Right hindlimb (tissue), 1 donor: Measurements from ENCODE around the gene KRT80.

Experiments used
- DNase-seq: peaks from one replicate; pipeline ENCODE4 v3.0.0-alpha.2; 2018

KRT80 gene

GRCh38 chr12:52210186-52210924 is 18.5 kb upstream of the KRT80 start:
- DNase-seq, result peak; percentile 39

GRCh38 chr12:52209321-52209720 is 17.5 kb upstream of the KRT80 start:
- peak; percentile 11 for DNase-seq

GRCh38 chr12:52208424-52209165 is 16.8 kb upstream of the KRT80 start:
- DNase-seq, result peak; percentile 13

GRCh38 chr12:52207895-52208294 is 16.1 kb upstream of the KRT80 start:
- DNase-seq, result peak; percentile 76

- peak; percentile 12 for DNase-seq
These were observed 15.3 kb upstream of the KRT80 start for GRCh38 chr12:52207106-52207505.

GRCh38 chr12:52206304-52207040 is 14.7 kb upstream of the KRT80 start:
- DNase-seq, result peak; percentile 35

- peak; percentile 11 for DNase-seq
These were observed 13.9 kb upstream of the KRT80 start for GRCh38 chr12:52205612-52206303.

GRCh38 chr12:52204931-52205505 is 13.2 kb upstream of the KRT80 start:
- DNase-seq, result peak; percentile 9

- peak; percentile 7 for DNase-seq
These were observed 12.5 kb upstream of the KRT80 start for GRCh38 chr12:52204095-52204930.

- DNase-seq, result peak; percentile 52
These were observed 11.5 kb upstream of the KRT80 start for GRCh38 chr12:52203079-52203921.

- peak; percentile 70 for DNase-seq
These were observed 10.7 kb upstream of the KRT80 start for GRCh38 chr12:52202361-52203078.

- DNase-seq, result peak; percentile 10
These were observed 9.6 kb upstream of the KRT80 start for GRCh38 chr12:52201451-52201839.

GRCh38 chr12:52200781-52201450 is 9.1 kb upstream of the KRT80 start:
- peak; percentile 14 for DNase-seq

- DNase-seq, result peak; percentile 42
These were observed 8.4 kb upstream of the KRT80 start for GRCh38 chr12:52200086-52200780.

GRCh38 chr12:52199294-52199919 is 7.6 kb upstream of the KRT80 start:
- DNase-seq, result no peak

GRCh38 chr12:52198454-52199215 is 6.8 kb upstream of the KRT80 start:
- DNase-seq, result no peak
